HG03442 (cell line): Measurements from ENCODE around the gene TCF12.
A peak's percentile ranks its signal among the peaks of the same experiment; 100 is the strongest.

Experiments
- ATAC-seq: cut with Tn5 transposase; IDR thresholded peaks from one replicate; pipeline ENCODE4 v1.9.1; 2021; ENCODE audit warnings: mild to moderate bottlenecking, moderate library complexity; ENCODE audit not compliant: unreplicated experiment

The TCF12 gene

DNA sequence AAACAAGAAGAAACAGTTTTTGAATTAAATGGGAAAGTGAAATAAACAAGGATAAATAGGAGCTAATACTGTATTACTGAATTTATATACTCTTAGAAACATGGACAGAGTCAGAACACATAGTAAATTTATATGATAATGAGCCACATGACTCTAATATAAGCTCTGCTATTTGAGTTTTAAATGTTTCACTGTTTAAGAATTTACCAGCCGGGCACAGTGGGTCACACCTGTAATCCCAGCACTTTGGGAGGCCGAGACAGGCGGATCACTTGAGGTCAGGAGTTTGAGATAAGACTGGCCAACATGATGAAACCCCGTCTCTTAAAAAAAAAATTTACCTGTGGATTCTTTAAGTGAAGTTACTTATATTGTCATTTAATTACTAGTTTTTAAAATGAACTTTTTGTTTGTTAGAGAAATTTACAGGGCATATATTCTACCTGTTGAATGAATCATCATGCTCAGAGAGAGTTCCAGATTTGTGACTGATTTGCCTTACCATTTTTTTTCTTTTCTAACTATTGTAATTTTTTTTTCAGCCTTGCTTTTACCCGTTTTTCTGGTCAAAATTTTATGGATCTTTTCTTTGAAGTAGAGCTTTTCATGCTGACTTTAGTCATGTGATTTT, 125.7 kb downstream of the TCF12 start:
- ATAC-seq, result no peak

- ATAC-seq, result no peak
These were observed 126.5 kb downstream of the TCF12 start for GRCh38 chr15:57044970-57045369.

DNA sequence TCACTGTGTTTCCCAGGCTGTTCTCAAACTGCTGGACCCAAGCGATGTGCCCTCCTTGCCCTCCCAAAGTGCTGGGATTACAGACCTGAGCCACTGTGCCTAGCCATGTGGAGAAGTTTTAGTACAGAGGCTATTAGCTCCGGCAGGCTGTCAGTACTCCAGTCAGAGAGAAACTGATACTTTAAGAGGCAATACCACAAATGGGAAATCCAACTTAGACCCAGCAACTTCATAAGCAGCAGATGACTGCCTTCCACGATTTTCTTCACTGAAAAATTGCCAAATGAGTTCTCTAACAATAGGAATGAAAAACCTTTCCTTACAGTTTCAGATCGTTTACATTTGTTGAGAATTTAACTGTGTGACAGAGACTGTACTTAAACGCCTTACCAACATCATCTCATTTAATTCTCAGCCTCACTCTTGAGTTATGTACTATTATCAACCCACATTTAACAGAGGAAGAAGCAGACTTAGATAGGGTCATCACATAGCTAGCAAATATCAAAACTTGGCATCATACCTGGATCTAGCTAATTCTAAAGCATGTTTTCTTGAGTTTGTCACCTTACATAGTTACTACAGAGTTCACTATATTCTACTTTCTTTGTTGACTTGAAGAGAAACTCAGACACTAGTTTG, 127.4 kb downstream of the TCF12 start:
- ATAC-seq, result peak; percentile 84

GRCh38 chr15:57048930-57049549, 130.6 kb downstream of the TCF12 start:
- no peak for ATAC-seq

DNA sequence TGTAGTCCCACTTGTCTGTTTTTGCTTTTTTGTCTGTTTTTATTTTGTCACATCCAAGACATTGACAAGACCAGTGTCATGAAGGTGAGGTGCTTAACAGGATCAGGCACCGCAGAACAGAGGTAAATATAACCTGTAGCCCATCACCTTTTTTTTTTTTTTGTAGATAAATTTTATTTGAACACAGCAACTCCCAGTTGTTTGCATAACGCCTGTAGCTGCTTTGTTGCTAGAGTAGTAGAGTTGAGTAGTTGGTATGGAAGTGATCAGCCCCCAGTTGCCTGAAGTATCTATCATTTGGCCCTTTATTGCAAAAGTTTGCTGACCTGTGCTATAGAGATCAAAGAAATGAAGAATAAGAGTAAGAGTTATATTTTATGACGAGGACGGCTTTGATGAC, 135.0 kb downstream of the TCF12 start:
- ATAC-seq, result no peak

- no peak for ATAC-seq
These were observed 135.8 kb downstream of the TCF12 start for GRCh38 chr15:57054204-57054750.

DNA sequence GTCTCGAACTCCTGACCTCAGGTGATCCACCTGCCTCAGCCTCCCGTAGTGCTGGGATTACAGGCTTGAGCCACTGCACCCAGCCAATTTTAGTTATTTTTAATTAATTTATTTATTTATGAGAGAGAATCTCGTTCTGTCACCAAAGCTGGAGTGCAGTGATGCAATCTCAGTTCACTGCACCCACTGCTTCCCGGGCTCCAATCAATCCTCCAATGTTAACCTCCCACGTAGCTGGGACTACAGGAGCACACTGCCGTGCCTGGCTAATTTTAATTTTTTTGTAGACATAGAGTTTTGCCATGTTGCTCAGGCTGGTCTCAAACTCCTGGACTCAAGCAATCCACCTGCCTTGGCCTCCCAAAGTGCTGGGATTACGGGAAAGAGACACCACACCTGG, 137.9 kb downstream of the TCF12 start:
- no peak for ATAC-seq

DNA sequence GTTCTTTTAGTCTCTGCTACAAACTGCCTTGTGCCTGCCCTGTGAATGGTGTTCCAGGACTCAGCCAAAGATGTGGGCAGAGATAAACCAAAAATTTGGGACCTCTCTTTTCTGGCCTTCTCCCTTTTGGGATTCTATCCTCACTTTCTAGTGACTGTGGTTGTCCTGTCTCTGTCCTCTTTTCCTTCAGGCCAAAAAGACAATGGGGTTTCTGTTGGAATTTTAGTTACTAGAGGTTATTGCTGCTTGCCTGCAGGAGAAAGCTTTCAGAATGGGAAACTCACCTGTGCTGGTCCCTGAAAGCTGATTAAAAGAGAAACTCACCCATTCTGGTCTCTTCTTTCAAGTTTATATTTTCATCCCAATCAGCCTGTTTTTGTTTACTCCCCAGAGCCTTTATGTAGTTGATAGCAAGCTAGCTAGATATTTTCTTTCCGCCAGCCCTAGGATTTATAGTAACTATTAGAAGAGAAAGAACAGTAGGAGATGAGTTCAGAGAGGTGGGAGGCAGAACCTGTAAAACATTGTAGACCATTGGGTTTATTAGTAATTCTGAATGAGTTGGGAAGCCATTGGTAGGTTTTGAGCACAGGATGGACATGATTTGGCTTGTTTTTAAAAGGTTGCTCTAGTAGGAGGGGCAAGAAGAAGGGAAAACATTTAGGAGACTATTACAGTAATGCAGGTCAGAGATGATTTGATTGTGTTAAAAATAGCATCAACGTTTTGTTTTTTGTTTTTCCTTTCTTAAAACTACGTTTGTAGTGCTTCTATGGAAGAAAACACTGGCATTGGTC, 138.9 kb downstream of the TCF12 start:
- no peak for ATAC-seq

DNA sequence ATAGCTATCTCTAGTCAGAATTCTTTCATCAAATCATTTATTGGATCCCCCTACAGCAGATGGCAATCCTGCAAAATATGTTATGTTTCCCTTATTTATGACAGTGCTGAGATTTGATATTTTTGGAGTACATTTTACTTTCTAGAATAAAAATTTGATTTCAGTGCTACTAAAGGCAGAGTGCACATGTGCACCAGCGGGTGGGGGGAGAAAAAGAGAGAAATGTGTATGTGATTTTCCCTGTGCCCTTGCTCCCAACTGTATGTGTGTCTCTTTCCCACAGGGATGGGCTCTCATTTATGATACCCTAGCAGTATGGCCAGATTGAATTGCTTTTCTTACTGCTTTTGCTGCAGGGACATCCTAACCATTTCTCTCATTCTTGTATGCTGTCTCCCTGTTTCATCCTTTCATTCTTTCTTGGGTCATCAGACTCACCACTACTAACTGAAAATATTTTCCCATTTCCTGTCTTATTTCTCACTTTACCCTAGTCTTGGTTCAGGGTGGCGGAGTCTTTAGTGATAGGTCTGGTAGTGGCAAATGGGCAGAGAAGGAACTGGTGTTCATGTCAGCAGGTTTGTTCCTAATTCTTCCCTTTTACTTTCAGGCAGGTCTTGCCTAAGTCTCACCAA, 140.7 kb downstream of the TCF12 start:
- no peak for ATAC-seq

DNA sequence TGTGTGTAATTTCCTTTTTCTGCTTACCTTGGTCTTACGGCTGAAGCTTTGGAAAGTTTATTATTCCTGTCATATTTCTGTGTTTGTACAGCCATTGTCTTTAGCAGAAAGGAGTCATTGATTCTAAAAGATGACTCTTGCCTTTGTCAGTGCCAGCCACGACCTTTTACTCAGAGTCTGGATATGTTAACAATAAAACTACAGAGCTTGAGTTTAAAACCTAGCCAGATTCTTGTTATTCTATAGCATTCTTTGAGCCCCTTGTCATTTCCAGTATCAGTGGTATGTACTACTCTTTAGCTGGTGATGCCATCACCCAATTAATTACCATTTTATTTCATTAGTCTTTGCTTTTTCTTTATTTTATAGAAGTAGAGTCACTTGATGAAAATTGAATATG, 142.4 kb downstream of the TCF12 start:
- ATAC-seq, result no peak

DNA sequence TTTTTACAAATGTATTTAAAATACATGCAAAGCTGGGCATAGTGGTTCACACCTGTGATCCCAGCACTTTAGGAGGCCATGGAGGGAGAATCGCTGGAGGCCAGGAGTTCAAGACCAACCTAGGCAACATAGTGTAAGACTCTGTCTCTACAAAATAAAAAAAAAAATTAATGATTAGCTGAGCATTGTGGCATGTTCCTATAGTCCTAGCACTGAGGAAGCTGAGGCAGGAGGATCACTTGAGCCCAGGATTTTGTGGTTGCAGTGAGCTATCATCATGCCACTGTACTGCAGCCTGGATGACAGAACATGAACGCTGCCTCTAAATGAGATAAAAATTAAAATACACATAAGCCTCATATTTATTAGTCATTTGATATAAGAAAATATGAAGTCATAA, 142.8 kb downstream of the TCF12 start:
- ATAC-seq, result no peak

GRCh38 chr15:57061696-57062095, 143.3 kb downstream of the TCF12 start:
- ATAC-seq, result no peak

GRCh38 chr15:57064033-57064432, 145.6 kb downstream of the TCF12 start:
- ATAC-seq, result no peak

- ATAC-seq, result no peak
These were observed 151.0 kb downstream of the TCF12 start for GRCh38 chr15:57069423-57069822.

DNA sequence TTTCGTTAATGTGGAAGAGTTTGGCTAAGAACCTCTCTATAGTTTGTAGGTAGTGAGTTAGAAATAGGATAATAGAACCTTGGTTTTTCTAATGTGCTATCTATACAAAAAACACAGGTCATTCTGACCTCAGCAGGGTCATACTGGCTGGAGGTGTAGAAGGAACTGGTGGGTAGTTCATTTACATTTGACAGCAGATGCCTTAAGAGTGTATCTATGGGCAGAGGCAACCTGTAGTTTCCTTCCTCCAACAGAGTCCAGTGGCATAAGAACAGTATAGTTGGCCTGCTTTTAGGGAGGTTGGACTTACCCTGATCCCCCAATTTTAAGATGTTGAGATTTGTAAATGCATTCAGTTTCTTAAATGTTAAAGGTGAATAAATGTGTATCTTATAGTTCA, 152.2 kb downstream of the TCF12 start:
- no peak for ATAC-seq

- no peak for ATAC-seq
These were observed 161.0 kb downstream of the TCF12 start for GRCh38 chr15:57079446-57079845.

DNA sequence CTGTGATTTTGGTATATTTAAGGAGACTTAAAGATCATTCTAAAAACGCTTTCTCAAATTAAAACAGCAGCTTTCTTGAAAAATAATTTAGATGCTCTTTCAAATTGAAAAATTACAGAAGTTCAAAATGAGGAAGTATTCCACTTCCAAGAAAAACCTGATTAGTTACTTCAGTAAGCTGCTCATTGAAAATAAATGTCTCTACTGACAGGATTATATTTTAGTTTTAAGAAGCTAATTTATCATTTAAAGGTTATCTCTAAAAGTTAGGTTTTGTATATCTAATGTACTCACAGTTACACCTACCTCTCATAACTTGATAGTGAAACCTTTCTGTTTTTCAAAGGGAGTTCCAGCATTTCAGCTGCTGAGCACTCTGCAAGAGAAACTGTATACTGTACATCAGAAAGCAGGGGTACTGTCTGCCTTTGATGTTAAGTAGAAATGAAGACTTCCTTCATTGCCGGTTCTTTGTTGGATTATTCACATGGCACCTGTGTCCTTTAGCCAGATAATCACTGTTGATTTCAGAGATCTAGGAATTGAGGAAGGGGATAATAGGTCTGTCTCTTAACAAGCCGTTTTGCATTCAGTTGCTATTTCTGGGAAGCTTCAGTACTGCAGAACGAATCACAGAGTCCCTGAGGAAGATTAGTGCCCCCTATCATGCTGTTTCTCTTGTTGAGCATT, 161.6 kb downstream of the TCF12 start:
- no peak for ATAC-seq

DNA sequence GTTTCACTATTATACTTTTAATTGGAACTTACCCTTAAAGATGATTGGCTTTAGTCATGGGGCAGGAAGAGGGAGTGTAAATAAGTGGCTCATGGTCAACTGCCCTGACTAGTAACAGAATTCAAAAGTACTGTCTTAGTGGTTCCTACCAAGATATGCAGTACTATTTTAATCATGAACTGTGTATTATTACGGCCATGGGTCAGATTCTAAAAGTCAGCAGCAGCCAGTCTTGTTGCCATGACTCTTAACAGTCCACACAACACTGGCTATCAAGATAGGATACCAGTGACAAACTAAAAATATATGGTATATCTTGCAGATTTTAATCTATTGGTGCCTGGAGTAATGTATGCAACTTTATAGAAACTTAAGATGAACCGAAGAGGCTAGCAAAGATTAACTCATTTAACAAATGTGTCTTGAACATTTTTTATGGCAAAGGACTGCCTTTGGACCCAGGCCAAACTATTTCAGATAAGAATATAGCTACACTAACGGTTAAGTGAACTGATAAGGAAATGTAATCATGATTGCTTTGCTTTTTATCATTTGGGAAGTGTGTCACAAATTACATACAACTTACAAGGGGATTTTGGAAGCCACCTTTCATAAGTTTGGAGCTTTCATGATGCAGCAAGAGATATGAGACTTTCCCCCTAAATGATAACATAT, 163.7 kb downstream of the TCF12 start:
- ATAC-seq, result no peak

DNA sequence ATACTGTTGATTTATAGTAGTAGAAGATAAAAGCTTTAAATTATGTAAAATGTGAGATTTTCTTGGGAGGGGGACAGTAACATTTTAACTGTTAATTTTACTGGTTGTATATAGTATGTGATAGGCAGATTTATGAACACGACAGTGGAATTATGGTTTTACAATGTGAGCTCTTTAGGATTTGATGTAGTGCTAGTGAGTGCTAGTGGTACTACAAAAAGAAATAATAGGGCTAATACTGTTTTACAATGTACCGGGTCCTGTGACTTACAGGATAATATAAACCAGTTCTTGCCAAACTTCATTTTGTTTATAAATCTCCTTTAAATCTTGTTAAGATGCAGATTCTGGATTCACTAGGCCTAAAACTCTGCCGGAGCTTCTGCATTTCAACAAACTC, 165.7 kb downstream of the TCF12 start:
- ATAC-seq, result no peak

- ATAC-seq, result no peak
These were observed 166.8 kb downstream of the TCF12 start for GRCh38 chr15:57085267-57085666.
